ENCODE results near the gene TMEM63B.

- TF ChIP-seq CTCF (IDR thresholded peaks at IDR 0.05 in 4 of 5, conservative IDR thresholded peaks at IDR 0.05 in 1 of 5), result no peak
- no peak for TF ChIP-seq POLR2A (IDR thresholded peaks at IDR 0.05)
Measured at GRCh38 chr6:44094403-44095242, 32.7 kb upstream of the TMEM63B start.

All from gastrocnemius medialis (tissue), 4 donors.